HG02840 (cell line): ENCODE data around the gene SMYD2.
A peak's percentile ranks its signal among the peaks of the same experiment; 100 is the strongest.
"Not testable (repeated sequence)": the region's sequence is repeated elsewhere in the genome, so short reads cannot be mapped to it uniquely, and the experiment has no call there.

Experiments used
- ATAC-seq: cut with Tn5 transposase; IDR thresholded peaks from one replicate; pipeline ENCODE4 v1.9.1; 2021; ENCODE audit warnings: mild to moderate bottlenecking, moderate library complexity, moderate number of reproducible peaks; ENCODE audit not compliant: unreplicated experiment, low FRiP score

The SMYD2 gene

DNA sequence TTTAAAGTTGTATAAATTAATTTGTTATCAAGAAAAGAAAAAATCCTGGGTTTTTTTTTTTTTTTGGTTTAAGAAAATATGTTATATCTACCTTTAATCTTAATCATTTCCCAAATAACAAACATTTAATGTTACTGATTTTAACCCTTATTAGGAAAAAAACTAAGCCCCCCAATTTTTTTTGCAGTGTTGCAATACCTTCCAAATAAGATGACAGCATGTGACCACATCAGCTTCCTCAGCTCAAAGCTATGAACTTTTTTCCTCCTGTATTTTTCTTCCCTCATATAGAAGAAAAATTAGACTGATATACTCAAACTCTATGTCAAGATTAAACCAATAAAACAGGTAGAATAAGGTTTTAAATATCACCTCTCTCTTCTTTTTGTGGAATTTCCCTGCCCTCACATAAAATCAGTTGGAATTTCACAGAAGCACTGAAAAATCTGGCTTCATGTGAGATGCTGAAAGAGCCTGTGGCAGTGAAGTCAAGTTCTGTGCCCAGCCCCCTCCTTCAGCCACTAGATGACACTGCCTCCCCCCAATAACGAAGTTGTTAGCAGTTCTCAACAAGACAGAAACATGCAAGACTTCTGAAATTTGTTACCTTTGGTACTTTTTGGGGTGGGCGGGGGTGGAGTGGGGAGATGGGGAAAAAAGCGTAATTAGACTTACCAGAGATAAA is 9.6 kb upstream of the SMYD2 start:
- ATAC-seq = no peak

- no peak for ATAC-seq
Measured at GRCh38 chr1:214271995-214272731, 8.8 kb upstream of the SMYD2 start.

DNA sequence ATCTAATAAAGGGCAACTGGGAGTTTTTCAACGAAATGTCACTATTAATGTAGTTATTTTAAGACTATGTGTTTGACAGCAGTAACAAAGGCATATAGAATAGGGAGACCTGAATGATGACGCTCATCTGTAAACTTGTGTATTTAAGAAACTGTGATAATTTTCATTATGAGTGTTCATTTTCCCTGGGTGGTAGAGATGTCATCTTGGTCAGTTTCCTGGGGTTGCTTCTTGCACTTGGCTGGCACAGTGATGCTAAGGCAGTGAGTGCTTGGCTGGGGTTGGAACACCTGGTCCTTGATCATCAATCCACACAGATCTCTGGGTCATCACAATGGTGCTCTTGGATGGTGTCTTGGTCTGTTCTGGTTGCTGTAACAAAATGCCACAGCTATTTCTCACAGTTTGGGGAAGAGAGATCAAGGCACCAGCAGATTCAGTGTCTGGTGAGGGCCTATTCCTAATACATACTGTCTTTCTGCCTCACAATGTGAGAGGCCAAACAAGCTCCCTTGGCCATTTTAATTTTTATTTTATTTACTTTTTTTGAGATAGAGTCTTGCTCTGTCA is 7.9 kb upstream of the SMYD2 start:
- no peak for ATAC-seq

- not testable (repeated sequence) for ATAC-seq
Measured at GRCh38 chr1:214275700-214276099, 5.3 kb upstream of the SMYD2 start.

- ATAC-seq = no peak
Measured at GRCh38 chr1:214276786-214277185, 4.2 kb upstream of the SMYD2 start.

DNA sequence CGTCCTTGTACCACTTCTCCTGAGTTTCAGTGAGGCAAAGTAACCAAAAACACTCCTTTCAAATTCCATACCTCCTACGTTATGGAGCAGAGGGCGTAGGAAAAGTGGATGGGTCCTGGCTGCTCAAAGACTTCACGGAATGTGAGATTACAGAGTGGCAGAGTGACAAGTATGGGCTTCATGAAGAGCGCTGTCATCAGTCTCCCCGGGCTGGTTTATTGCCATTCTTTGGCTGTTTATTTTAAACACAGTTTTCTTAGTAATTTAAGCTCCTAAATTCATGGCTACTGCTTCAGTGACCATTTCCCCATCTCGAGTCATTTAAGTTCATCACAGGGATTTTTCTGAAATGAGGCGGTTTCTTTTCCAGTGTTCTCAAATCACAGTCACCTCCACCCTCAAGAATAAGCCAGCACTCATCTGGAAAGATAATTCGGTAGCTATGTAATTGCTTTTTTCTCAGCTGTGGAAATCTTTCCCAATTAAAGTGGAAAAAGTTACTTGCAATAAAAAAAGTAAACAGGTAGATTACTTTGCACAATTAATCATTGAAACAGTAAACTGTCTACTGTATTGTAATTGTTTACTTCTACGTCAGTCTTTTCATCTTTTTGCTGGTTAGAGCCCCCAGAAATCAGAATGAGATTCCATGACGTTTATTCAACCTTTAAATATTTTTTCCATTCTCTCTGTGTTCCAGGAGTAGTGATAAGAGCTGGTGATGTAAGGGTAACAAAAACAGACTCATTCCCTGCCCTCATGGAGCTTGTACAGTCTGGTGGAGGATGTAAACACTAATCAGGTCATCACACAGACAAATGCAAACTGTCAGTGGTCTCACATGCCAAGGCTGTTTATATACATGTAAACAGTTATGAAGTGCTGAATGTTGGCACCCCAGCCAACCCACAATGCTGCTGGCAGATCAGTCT is 3.0 kb upstream of the SMYD2 start:
- ATAC-seq = no peak

GRCh38 chr1:214280386-214281020 is 456 bp upstream of the SMYD2 start:
- peak; percentile 5 for ATAC-seq

DNA sequence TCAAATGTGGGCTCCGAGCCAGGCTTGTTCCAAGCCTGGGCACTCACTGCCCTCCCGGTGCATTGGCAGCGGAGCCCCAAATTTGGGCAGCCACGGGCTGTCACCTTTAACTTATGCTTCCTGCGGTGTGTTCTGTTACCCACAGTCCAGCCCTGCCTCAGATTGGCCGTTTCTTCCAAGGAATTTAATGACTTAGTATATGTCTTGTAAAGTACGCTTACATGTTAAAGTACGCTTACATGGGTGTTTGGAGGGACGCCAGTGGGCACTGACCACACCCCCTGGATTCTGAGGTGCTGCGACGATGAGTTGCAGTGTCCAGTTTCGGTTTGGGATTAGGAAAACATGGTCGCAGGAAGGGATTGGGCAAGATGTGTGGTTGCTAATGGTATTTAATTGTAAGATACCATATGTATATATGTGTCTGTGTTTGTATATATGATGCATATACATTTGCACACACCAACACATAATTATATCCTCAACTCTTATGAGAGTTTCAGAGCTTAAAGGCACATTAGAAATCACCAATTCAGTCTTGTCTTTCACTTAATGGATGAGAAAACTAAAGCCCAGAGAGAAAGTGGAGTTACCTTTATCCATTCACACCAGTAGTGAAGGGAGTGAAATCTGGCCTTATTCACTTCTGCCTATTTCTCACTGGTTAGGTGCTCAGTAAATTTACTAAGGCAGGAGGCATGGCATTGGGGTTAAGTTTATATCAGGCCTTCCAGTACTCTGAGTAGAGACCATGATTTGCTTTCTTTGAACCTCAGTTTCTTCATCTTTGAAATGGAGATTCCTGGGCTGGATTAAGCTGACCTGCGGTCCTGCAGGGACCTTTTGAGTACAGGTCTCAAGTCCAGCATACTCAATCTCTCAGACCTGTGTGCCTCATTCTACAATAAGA is 1.0 kb downstream of the SMYD2 start:
- ATAC-seq = no peak

GRCh38 chr1:214282630-214283242 is 1.8 kb downstream of the SMYD2 start:
- ATAC-seq = no peak

- ATAC-seq = no peak
Measured at GRCh38 chr1:214285610-214286440, 4.9 kb downstream of the SMYD2 start.

DNA sequence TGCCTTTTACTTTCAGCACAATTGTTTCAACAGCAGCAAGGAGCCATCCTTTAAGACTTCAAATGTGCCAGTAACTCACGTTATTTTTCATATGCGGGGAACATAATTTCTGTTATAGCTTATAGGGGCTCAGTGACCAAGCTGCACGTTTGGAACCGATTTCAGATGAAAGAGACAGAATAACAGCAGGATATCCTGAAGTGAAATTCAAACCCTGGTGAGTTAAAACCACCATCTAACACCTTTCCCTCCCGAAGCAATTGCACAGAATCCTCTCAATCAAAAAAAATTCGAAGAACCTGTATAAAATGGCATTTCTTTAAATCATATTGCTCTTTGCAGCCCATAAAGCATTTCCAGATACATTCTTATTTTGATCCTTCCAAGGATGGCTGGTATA is 6.9 kb downstream of the SMYD2 start:
- no peak for ATAC-seq

- no peak for ATAC-seq
Measured at GRCh38 chr1:214289574-214290272, 8.8 kb downstream of the SMYD2 start.

DNA sequence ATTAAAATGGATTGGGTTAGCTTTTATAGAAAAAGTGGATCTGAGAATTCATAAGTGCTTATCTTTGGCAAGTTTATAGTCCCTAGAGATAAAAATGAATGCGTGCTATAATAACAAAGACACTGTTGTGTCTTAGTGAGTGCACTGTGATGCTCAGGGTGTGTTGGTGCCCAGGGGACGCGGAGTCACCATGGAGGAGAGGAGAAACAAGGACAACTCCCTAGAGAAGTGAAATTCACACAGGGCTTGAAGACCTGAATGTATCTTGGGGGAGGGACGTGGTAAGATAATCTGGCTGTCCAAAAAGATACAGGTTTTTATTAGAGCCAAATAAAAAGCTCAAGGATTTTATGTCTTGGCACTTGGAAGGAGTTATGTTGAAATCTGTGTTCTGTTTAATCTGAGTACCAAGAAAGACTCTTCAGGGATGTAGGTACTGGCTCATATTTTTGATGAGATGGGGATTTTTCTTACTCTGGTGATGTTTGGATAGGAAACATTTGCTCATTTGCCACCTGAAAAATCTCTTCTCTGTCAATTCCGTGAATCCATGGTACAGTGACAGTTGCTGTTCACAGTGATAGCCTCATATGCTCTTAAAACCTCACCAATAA is 9.6 kb downstream of the SMYD2 start:
- no peak for ATAC-seq

GRCh38 chr1:214292322-214292721 is 11.4 kb downstream of the SMYD2 start:
- no peak for ATAC-seq

DNA sequence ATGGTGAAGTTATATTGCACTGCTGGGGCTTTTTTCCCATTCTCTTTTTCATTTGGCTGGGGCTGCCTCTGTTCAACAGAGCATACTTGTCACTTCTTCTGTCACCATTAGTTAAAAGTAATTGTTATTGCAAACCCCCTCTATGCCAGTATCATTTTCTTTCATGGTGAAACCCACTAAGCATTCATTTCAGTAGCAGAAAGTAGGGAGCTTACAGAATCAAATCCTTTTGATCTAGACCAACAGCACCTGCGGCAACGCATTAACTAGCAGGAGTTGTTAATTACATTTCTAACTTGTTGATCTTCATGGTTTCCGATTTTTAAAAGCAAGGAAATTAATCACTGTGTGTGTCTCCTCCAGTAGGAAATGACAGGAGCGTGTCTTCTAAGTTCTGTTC is 15.0 kb downstream of the SMYD2 start:
- ATAC-seq = no peak

DNA sequence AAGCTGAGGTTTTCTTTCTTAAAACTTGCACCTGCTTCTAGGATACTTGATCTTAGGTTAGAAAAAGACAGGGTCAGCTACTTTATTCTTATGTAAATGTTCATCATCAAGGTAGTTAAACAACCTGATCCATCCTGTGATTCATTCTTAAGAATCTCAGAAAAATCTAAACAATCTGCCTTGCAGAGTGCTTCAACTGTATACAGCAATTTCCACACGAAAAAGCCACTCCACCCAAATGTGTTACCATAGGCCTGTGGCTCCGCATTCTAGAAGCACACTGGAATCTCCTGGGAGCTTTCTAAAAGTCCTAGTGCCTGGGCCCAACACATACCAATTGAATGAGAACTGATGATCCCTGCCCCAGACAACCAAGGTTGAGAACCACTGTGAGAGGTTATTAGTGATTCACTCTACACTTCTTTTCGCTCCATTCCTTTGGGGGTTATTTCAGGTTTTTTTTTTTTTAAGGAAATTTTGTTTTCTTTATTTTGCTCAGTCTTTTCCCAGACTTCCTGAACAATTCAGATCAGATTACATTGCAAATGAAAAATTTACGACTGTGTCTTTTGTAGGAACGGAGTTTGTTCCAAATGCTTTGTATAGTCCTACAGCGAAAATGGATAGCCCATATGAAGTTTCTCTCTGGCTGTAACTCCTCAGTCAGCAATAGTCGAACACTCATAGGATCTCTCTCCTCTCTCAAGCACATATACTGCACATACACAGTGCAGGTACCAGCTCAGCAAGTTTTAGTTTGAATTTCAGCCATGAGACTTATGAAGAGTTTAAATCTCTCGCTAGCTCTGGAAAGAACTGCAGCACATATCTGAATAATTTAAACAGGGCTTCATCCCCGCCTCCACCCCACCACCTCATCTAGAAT is 16.1 kb downstream of the SMYD2 start:
- ATAC-seq = no peak
